GM12873 (cell line): ENCODE data around the gene MX1.

ENCODE experiments used
- CTCF ChIP-seq: IDR thresholded peaks from 2 replicates; pipeline ENCODE4 v1.5.1; 2012; ENCODE audit warnings: low read depth, mild to moderate bottlenecking, moderate library complexity, low read length, control low read depth; ENCODE audit not compliant: insufficient read depth; ENCODE audit errors: missing control alignments

Gene MX1

GRCh38 chr21:41406340-41406739 is 19.7 kb upstream of the MX1 start:
- no peak for TF ChIP-seq CTCF

GRCh38 chr21:41407541-41408460 is 18.2 kb upstream of the MX1 start:
- no peak for TF ChIP-seq CTCF

- TF ChIP-seq CTCF = no peak
Observed at GRCh38 chr21:41410361-41410760, 15.7 kb upstream of the MX1 start.

GRCh38 chr21:41410767-41411448 is 15.1 kb upstream of the MX1 start:
- TF ChIP-seq CTCF = no peak

GRCh38 chr21:41411449-41412089 is 14.5 kb upstream of the MX1 start:
- TF ChIP-seq CTCF = peak; percentile 43

- no peak for TF ChIP-seq CTCF
Observed at GRCh38 chr21:41418393-41418792, 7.6 kb upstream of the MX1 start.
